ENCODE data around the gene PRKAA2.

PRKAA2 gene

DNA sequence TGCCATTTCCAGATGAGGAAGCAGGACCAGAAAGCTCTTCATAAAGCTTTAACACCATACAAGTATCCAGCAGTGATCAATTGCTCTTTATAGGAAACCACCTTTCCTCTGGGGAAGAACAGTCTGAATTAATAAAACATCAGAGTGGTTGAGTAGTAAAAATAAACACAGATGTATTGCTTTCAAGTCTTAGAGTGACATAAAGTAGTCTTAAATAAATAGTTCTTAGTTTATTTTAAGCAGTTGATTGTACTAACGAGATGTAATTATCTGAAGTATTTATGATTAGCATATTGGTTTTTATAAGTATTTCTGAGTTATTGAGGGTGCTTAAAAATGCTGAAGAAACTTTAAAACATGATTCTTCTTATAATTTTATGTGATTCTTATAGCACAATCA lies 67.0 kb downstream of the PRKAA2 start:
- in situ Hi-C loops (cut with MboI; ENCODE audit: low sequenced_read_pairs), result no loop called here

DNA sequence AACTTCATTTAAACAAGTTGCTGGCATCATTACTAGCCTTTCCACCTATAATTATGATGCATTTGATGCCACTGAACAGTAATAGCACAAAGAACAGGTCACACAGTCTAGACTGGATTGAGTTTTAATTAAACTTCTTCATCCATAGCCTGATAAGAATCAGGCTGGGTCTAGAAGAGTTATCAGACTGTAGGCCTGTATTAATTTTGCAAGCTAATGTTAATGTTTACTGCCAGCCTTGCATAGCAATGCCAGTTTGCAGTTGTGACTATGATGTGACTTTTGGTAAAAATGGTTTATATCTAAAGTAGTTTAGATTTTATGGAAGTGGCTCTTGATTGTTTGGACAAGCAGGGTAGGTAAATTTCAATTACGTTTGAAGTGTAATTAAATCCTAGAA lies 68.0 kb downstream of the PRKAA2 start:
- in situ Hi-C loops (cut with MboI; ENCODE audit: low sequenced_read_pairs), result no loop called here

DNA sequence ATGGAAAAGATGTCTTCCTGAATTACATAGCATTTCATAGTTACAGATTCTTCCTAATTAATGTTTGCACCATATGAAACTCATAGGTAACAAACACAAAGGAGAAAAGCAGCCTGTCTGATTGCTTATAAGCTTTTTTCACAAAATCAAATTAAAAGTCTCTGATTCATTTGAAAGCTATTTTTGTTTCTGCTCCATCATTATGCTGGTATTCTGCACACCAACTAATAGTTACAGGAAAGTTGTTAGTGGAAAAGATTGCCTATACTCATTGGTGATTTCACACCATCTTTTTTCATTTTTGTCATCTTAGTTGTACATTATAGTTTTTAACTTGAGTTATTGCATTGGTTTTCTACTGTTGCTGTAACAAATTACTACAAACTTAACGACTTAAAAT lies 70.0 kb downstream of the PRKAA2 start:
- in situ Hi-C loops (cut with MboI; ENCODE audit: low sequenced_read_pairs), result no loop called here

DNA sequence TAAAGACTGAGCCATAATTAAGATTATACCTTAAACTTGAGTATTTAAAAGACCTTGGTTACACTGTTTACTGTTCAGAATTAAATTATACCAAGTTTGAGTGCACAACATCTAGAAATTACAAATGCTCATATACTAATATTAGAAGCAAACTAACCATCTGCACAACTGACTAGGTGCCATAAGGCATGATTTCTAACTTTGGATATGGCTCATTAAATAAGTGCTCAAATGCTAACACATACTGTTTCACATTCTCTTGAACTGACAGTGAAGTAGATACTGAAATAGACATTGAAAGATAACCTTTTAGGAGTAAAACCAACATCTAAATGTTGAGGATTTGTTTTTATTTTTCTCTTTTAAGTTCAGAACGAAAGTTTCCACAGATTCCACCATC lies 74.1 kb downstream of the PRKAA2 start:
- in situ Hi-C loops (cut with MboI; ENCODE audit: low sequenced_read_pairs), result no loop called here

DNA sequence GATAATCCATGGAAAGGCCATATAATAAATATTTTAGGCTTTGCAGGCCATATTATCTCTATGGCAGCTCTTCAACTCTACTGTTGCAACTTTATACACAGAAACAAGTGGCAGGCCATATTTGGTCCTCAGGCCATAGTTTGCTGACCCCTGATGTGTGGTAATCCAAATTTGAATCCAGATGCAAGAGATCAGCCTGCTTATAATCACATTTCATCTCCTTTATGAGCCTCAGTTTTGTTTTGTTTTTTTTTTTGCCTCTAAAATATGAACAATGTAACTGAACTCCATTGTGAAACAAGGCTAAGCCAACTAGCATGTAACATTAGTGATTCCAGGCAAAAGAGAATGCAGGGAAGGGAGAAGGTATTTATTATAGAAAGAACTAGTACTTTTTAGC lies 81.6 kb downstream of the PRKAA2 start:
- in situ Hi-C loops (cut with MboI; ENCODE audit: low sequenced_read_pairs), result no loop called here

DNA sequence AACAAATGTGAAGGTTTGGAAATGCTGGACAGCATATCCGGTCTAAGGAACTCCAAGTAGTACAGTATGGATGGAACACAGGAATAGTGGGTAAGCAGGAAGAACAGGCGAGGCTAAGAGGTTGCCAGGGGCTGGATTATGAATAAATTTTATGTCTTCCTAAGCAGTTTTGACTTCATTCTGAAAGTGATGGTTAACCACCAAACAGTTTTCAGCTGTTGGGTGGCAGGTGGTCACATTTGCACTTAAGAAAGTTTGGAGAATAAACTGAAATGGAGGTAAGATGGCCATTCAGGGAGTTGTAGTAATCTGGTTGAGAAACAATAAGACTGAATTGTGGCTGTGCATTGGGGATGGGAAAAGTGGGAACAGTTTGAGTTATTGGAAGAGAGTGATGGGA lies 83.8 kb downstream of the PRKAA2 start:
- in situ Hi-C loops (cut with MboI; ENCODE audit: low sequenced_read_pairs), result no loop called here

DNA sequence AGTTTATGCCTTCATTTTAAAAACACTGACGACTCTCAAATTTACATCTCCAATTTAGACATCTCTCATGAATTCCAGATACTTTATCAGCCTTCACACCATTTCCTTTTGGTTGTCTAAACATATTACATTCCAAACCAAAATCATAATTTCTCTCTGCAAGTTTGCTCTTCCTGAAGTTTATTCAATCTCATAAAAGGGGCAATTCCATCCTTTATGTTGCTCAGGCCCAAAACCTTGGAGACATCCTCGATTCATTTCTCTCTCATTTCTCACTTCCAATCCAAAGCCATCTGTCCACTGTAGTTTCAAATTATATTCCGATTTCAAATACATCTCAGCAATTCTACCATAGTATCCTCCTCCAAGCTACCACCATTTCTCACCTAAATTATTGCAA lies 100.1 kb downstream of the PRKAA2 start:
- in situ Hi-C loops (cut with MboI; ENCODE audit: low sequenced_read_pairs), result no loop called here

DNA sequence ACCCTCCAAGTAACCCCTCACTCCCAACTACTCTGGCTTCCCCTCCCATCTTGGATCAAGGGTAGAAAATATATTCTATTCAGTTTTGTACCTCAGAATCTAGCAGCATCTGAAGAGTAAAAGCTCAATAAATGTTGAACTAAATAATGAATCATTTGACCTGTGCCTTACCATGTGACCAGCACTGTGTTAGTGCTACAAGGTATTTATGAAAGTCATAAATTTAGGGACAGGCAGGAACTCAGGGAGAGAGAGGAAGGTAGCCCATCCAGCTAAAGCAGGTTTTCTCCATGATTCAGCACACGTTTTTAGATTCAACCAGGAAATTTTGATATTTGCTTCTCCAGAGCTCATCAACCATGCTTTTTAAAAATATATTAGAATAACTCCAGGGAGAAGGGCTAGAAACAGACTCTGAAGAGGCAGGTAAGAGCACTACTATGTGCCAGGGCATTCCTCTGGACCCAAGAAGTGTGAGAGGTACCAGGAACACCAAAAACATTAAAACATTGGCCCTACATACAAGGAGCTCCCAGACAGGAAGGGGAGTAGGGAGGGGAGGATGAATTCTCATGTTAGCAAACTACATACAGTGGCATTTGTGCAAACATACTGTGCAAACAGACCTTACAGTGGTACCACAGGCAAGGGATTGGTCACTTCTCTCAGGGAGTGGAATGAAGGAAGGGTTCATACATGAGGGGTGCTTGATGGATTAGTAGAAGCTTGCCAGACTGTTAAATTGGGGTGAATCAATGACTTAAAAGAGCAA lies 109.8 kb downstream of the PRKAA2 start:
- in situ Hi-C loops (cut with MboI; ENCODE audit: low sequenced_read_pairs), result no loop called here

DNA sequence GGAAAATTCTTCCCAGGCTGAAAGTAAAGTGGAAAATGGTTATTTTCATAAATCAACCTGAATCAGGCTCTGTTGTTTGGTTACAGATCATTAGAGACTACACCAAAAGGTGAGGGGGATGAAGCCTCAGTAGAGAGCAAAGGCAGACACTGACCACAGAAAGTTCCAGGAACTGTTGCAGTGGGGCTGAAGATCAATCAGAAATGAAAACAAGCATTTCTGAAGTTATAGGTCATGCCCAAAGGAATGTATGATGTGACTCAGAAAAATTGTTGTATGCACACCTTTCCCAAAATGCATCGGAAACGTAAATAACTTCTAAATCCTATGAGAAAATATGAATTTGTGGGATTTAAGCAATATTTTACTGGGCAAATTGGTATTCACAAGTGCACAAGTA lies 110.8 kb downstream of the PRKAA2 start:
- in situ Hi-C loops (cut with MboI; ENCODE audit: low sequenced_read_pairs), result no loop called here

DNA sequence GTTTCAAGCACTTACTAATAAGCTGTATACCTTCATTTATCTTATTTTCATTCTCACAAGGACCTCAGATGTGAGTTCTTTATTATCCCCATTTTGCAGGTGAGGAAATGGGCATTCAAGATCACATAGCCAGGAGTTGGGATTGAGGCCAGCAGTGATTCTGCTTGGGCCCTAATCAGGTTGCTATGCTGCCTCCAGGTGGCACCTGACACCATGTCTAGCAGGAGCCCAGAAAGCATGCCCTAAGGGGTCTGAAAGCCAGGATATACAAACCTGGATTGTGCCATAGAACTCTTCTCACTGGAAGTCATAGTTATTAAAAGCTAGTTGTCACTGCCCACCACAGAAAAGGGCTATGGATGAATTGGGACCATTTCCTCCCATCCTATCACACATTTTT lies 113.0 kb downstream of the PRKAA2 start:
- in situ Hi-C loops (cut with MboI; ENCODE audit: low sequenced_read_pairs), result no loop called here

DNA sequence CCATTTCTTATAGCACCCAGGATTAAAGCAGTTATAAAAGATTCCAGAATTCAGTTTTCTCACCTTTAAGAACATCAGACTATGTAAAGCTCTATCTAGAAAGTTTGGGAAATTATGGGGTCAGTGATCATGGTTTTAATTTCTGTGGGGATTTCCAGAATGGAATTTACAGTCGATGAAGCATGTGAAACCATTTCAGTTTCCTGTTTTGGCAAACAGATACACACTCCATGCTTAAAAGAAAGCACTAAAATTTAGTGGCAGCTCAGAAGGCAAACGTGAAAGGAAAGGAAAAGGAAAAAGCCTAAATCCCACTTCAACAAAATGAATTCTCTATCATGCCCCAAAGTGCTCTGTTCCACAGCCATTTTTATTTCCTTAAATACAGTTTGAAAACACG lies 113.7 kb downstream of the PRKAA2 start:
- in situ Hi-C loops (cut with MboI; ENCODE audit: low sequenced_read_pairs), result no loop called here
